PC-3 (cell line): ENCODE measurements around the gene KCNIP2. TPM values are rescaled to one million over a fixed set of nuclear protein-coding genes. Genes with fewer than 3 reads are reported as not detected.
A peak's percentile ranks its signal among the peaks of the same experiment; 100 is the strongest.

ENCODE experiments used
- ATAC-seq: fragments of 200-7000 bp; cut with Tn5 transposase; 2 replicates; pipeline ENCODE4 v1.9.1; 2020; ENCODE audit warnings: mild to moderate bottlenecking, moderate library complexity
- BruUV-seq: library from RNA; stranded (reverse); fragments of 400-500 nt; replicated peaks from 2 replicates; lab custom pipeline; 2021; lab: Mats Ljungman, UMichigan
- CTCF ChIA-PET: fragments of 300-600 bp; sonication (Branson Sonifier 250); formaldehyde crosslinking; loops from one replicate; lab custom pipeline; 2022; ENCODE audit warnings: antibody characterized with exemption; lab: Charles Lee
- POLR2A ChIA-PET: fragments of 300-600 bp; sonication (Branson Sonifier 250); formaldehyde crosslinking; loops from one replicate; lab custom pipeline; 2022; ENCODE audit warnings: antibody characterized with exemption; ENCODE audit not compliant: unreplicated experiment; lab: Charles Lee
- DNase-seq: peaks from one replicate; pipeline ENCODE4 v3.0.0-alpha.2; 2015
- H2AFZ ChIP-seq: fragments of 300-600 bp; sonication (generic); 2 replicates; pipeline ENCODE4 v1.6.0; 2016; ENCODE audit warnings: antibody characterized with exemption, low read length
- H3F3A ChIP-seq: fragments of 300-600 bp; sonication (generic); one replicate; pipeline ENCODE4 v1.6.0; 2017; ENCODE audit warnings: antibody characterized with exemption, low read length, control low read depth, mild to moderate bottlenecking; ENCODE audit not compliant: unreplicated experiment
- H3K27ac ChIP-seq: fragments of 300-600 bp; sonication (generic); 2 replicates; pipeline ENCODE4 v1.5.1; 2016; ENCODE audit warnings: mild to moderate bottlenecking, low read length
- H3K27me3 ChIP-seq: fragments of 300-600 bp; sonication (generic); 2 replicates; pipeline ENCODE4 v1.6.1; 2016; ENCODE audit warnings: low read length, mixed read lengths
- H3K36me3 ChIP-seq: fragments of 300-600 bp; sonication (generic); 2 replicates; pipeline ENCODE4 v1.6.1; 2016; ENCODE audit warnings: low read depth, mixed run types, low read length, mixed read lengths
- H3K4me1 ChIP-seq: fragments of 300-600 bp; sonication (generic); 2 replicates; pipeline ENCODE4 v1.5.1; 2016; ENCODE audit warnings: low read length; ENCODE audit not compliant: insufficient read depth
- H3K4me2 ChIP-seq: fragments of 300-600 bp; sonication (generic); 2 replicates; pipeline ENCODE4 v1.6.0; 2016; ENCODE audit warnings: low read length
- H3K4me3 ChIP-seq: fragments of 300-600 bp; sonication (generic); 2 replicates; pipeline ENCODE4 v1.5.1; 2016; ENCODE audit warnings: mild to moderate bottlenecking, low read length, mixed read lengths
- H3K79me2 ChIP-seq: fragments of 300-600 bp; sonication (generic); 2 replicates; pipeline ENCODE4 v1.6.1; 2017; ENCODE audit warnings: low read length, mixed read lengths
- H3K9ac ChIP-seq: fragments of 300-600 bp; sonication (generic); 2 replicates; pipeline ENCODE4 v1.6.0; 2016; ENCODE audit warnings: mild to moderate bottlenecking, low read length
- H3K9me2 ChIP-seq: fragments of 300-600 bp; sonication (generic); replicated peaks from 2 replicates; pipeline ENCODE4 v1.6.1; 2016; ENCODE audit warnings: mixed run types, low read length, mixed read lengths
- H3K9me3 ChIP-seq: fragments of 300-600 bp; sonication (generic); 2 replicates; pipeline ENCODE4 v1.6.1; 2016; ENCODE audit warnings: low read length, mixed read lengths
- H4K20me1 ChIP-seq: fragments of 300-600 bp; sonication (generic); 2 replicates; pipeline ENCODE4 v1.6.1; 2016; ENCODE audit warnings: low read length, mixed read lengths
- CTCF ChIP-seq: fragments of 300-600 bp; sonication (generic); conservative IDR thresholded peaks from 2 replicates; pipeline ENCODE4 v1.5.1; 2017; ENCODE audit warnings: antibody characterized with exemption, low read depth, mild to moderate bottlenecking, low read length
- EZH2 ChIP-seq: fragments of 300-600 bp; sonication (generic); IDR thresholded peaks from one replicate; pipeline ENCODE4 v1.6.1; 2017; ENCODE audit warnings: antibody characterized with exemption, mild to moderate bottlenecking, low read length; ENCODE audit not compliant: unreplicated experiment
- EZH2phosphoT487 ChIP-seq: fragments of 300-600 bp; sonication (generic); IDR thresholded peaks from 2 replicates; pipeline ENCODE4 v1.6.1; 2018; ENCODE audit warnings: mild to moderate bottlenecking, antibody characterized with exemption, low read length, borderline replicate concordance
- intact Hi-C: fragments of 100-400 bp; cut with micrococcal nuclease; formaldehyde crosslinking; loops from 2 replicates; pipeline ENCODE4 v1.9.0; 2023
- total RNA-seq: library from RNA; depleted of rRNA; stranded (reverse); fragments of >200 nt; gene quantifications from 2 replicates; pipeline ENCODE4 v1.2.3, GENCODE V29; 2014

The KCNIP2 gene
- total RNA-seq, 1 experiment from 2014 or later, result 1.5 TPM

GRCh38 chr10:101816913-101817336, 26.7 kb downstream of the KCNIP2 start:
- POLR2A ChIA-PET, result no interaction called here
- Histone ChIP-seq H3K36me3 (peaks cover 6% of the 10 kb centered on the region; the same call in 1 of the 2 replicates), H4K20me1 (peaks cover 46% of the 10 kb centered on the region), H2AFZ (no peak overlapping the region), H3K9me3 (no peaks in the 10 kb centered on the region), H3K4me1 (peaks cover 21% of the 10 kb centered on the region), H3K27me3 (no peaks in the 10 kb centered on the region), H3K27ac (0 out of 2 replicates have a peak overlapping the region, but pooled peaks have one; percentile 53), H3K4me3 (peak overlapping the region; percentile 99), H3F3A (no peaks in the 10 kb centered on the region), H3K79me2 (peaks cover 63% of the 10 kb centered on the region), H3K9ac (peak overlapping the region; percentile 94), H3K4me2 (peak overlapping the region; percentile 99), H3K9me2 (no peaks in the 10 kb centered on the region)
- ATAC-seq (no peak), DNase-seq (no peak)
- no TSS peak for BruUV-seq
- no peak for TF ChIP-seq EZH2
- no peak for TF ChIP-seq CTCF
- TF ChIP-seq EZH2phosphoT487, result no peak
- intact Hi-C loops, result no loop called here
- CTCF ChIA-PET, result no interaction called here

GRCh38 chr10:101816376-101816775, 27.2 kb downstream of the KCNIP2 start:
- DNase-seq, result no peak
- Histone ChIP-seq H3K4me1 (peaks cover 21% of the 10 kb centered on the region), H3K4me3 (peak overlapping the region; percentile 99), H3K27ac (no peak overlapping the region), H3K27me3 (no peaks in the 10 kb centered on the region), H3K9me2 (no peaks in the 10 kb centered on the region), H3K9me3 (no peaks in the 10 kb centered on the region), H3K79me2 (peaks cover 69% of the 10 kb centered on the region), H3F3A (no peaks in the 10 kb centered on the region), H3K4me2 (peak overlapping the region; percentile 99), H2AFZ (no peak overlapping the region), H4K20me1 (peaks cover 46% of the 10 kb centered on the region), H3K9ac (peak overlapping the region; percentile 94), H3K36me3 (peaks cover 9% of the 10 kb centered on the region; the same call in 1 of the 2 replicates)
- ChIA-PET CTCF (no interaction called here), POLR2A (interaction anchor here (0.7 kb wide), 1 partner anchor 53 kb away, joined by 14 read pairs; no protein-coding TSS in a partner anchor)
- intact Hi-C loops, result no loop called here
- TF ChIP-seq CTCF (no peak), EZH2phosphoT487 (no peak), EZH2 (no peak)
- BruUV-seq, result no TSS peak
- no peak for ATAC-seq

- peak overlapping the region; percentile 94; the same call in 1 of the 2 replicates for H3K9ac ChIP-seq
- DNase-seq (no peak), ATAC-seq (no peak)
- H3K4me3 ChIP-seq, result peak overlapping the region; percentile 99
- TF ChIP-seq EZH2 (no peak), CTCF (no peak), EZH2phosphoT487 (no peak)
- no TSS peak for BruUV-seq
- no peak overlapping the region for H3K27ac ChIP-seq
- no peaks in the 10 kb centered on the region for H3K27me3 ChIP-seq
- peaks cover 46% of the 10 kb centered on the region for H4K20me1 ChIP-seq
- ChIA-PET POLR2A (no interaction called here), CTCF (no interaction called here)
- intact Hi-C loops, result no loop called here
- peaks cover 19% of the 10 kb centered on the region; the same call in 1 of the 2 replicates for H3K36me3 ChIP-seq
- H3F3A ChIP-seq, result no peaks in the 10 kb centered on the region
- peaks cover 18% of the 10 kb centered on the region for H3K4me1 ChIP-seq
- H3K9me2 ChIP-seq, result no peaks in the 10 kb centered on the region
- H3K9me3 ChIP-seq, result no peaks in the 10 kb centered on the region
- peak overlapping the region; percentile 99 for H3K4me2 ChIP-seq
- H2AFZ ChIP-seq, result no peak overlapping the region
- peaks cover 84% of the 10 kb centered on the region for H3K79me2 ChIP-seq
These were observed 29.0 kb downstream of the KCNIP2 start for GRCh38 chr10:101814466-101815071.
